ENCODE results near the gene SCGB1C1.
"Not testable (repeated sequence)": the region's sequence is repeated elsewhere in the genome, so short reads cannot be mapped to it uniquely, and the experiment has no call there.

GRCh38 chr11:238346-238745 lies 45.5 kb downstream of the SCGB1C1 start:
- TF ChIP-seq SP1 (IDR thresholded peaks at IDR 0.05; ENCODE audit: low read depth, low read length); CTCF (IDR thresholded peaks at IDR 0.05; ENCODE audit: control extremely low read depth in 1 of 3, insufficient read depth in 1 of 3, low read depth in 1 of 3, low read length in 3 of 3); POLR2A (IDR thresholded peaks at IDR 0.05; ENCODE audit: control extremely low read depth in 1 of 2, low read depth in 2 of 2, low read length in 2 of 2); ZNF274 (IDR thresholded peaks at IDR 0.05; ENCODE audit: borderline replicate concordance, extremely low read depth, low read length); POLR2AphosphoS5 (IDR thresholded peaks at IDR 0.05; ENCODE audit: low read depth, low read length); TCF12 (IDR thresholded peaks at IDR 0.05; ENCODE audit: low read depth, low read length); MAFK (IDR thresholded peaks at IDR 0.05; ENCODE audit: low read depth, low read length); SIN3A (conservative IDR thresholded peaks at IDR 0.05 in 1 of 2, IDR thresholded peaks at IDR 0.05 in 1 of 2; ENCODE audit: low read depth in 1 of 2, low read length in 2 of 2); JUND (IDR thresholded peaks at IDR 0.05; ENCODE audit: low read length); EZH2 (IDR thresholded peaks at IDR 0.05; ENCODE audit: low read depth, low read length, severe bottlenecking); CHD2 (IDR thresholded peaks at IDR 0.05; ENCODE audit: low read length); SUZ12 (IDR thresholded peaks at IDR 0.05; ENCODE audit: low read length): not testable (repeated sequence)

Measured in H1 (cell line).